K562 (cell line): Measurements from ENCODE around the gene MBNL1. TPM values are rescaled to one million over a fixed set of nuclear protein-coding genes. Genes with fewer than 3 reads are reported as not detected.

Experiments
- ATAC-seq: fragments of 200-7000 bp; cut with Tn5 transposase; 3 replicates; pipeline ENCODE4 v1.9.1; 2020; ENCODE audit warnings: moderate library complexity
- BruUV-seq: library from RNA; stranded (reverse); fragments of 400-500 nt; replicated peaks from 2 replicates; lab custom pipeline; 2021; lab: Mats Ljungman, UMichigan
- CTCF ChIA-PET: fragments of 300-600 bp; formaldehyde crosslinking; extraction: SDS; loops from one replicate; lab custom pipeline; 2021; ENCODE audit warnings: low intra/inter-chr PET ratio; lab: Yijun Ruan, JAX
- POLR2A ChIA-PET: fragments of 300-600, 350-650 bp; sonication (Branson Sonifier 250); formaldehyde crosslinking; extraction: SDS; loops from one replicate; lab custom pipeline; 2021; ENCODE audit warnings: antibody characterized with exemption, inconsistent platforms; lab: Yijun Ruan, JAX
- DNase-seq, 4 experiments: peaks; one replicate each; pipeline versions ENCODE4 v3.0.0 to v3.0.0-alpha.2; 2011 to 2018; ENCODE audit warnings: low spot score in 3 of 4, mixed read lengths in 3 of 4; ENCODE audit errors: extremely low read depth in 1 of 4
- FAIRE-seq: peaks from 2 replicates; lab custom pipeline; 2011; peaks lifted over from hg19 to GRCh38; lab: Jason Lieb, UNC
- H2AFZ ChIP-seq: 2 replicates; pipeline ENCODE4 v1.6.0; 2011; ENCODE audit warnings: low read depth, low read length, control low read depth, inconsistent platforms
- H3K27ac ChIP-seq: fragments of 200-600 bp; 3 replicates; pipeline ENCODE4 v1.8.0; 2011; ENCODE audit warnings: low read depth, mild to moderate bottlenecking, control low read depth, inconsistent platforms, low read length, moderate library complexity, mixed read lengths; ENCODE audit errors: extremely low read depth
- H3K27me3 ChIP-seq, 2 experiments: fragments of 300-600 bp in 1 of 2; 2 replicates in 1 of 2; 3 replicates in 1 of 2; pipeline versions ENCODE4 v1.6.0 to v1.8.0; 2011; ENCODE audit warnings: inconsistent platforms in 2 of 2, low read length in 2 of 2, mild to moderate bottlenecking in 1 of 2, mixed read lengths in 1 of 2, moderate library complexity in 1 of 2; ENCODE audit not compliant: control insufficient read depth in 2 of 2, insufficient read depth in 2 of 2
- H3K36me3 ChIP-seq: fragments of 300-600 bp; 3 replicates; pipeline ENCODE4 v1.8.0; 2011; ENCODE audit warnings: mild to moderate bottlenecking, low read length, inconsistent platforms; ENCODE audit not compliant: control insufficient read depth, insufficient read depth
- H3K4me1 ChIP-seq, 2 experiments: fragments of 200-600 bp in 1 of 2; replicated peaks in 1 of 2; 2 replicates in 1 of 2; 3 replicates in 1 of 2; pipeline versions ENCODE4 v1.5.1 to v1.8.0; 2011; ENCODE audit warnings: inconsistent platforms in 2 of 2, low read length in 2 of 2, mild to moderate bottlenecking in 1 of 2, mixed read lengths in 1 of 2, moderate library complexity in 1 of 2; ENCODE audit not compliant: control insufficient read depth in 2 of 2, insufficient read depth in 2 of 2
- H3K4me2 ChIP-seq: 2 replicates; pipeline ENCODE4 v1.6.1; 2011; ENCODE audit warnings: low read length, control low read depth, inconsistent platforms, mixed read lengths; ENCODE audit not compliant: insufficient read depth
- H3K4me3 ChIP-seq: fragments of 200-600 bp; sonication (generic), shearing (Covaris generic); 2 replicates; pipeline ENCODE4 v1.5.1; 2016; ENCODE audit warnings: control low read depth, inconsistent platforms
- H3K79me2 ChIP-seq: fragments of 200-600 bp; 3 replicates; pipeline ENCODE4 v1.8.0; 2011; ENCODE audit warnings: low read length, inconsistent platforms; ENCODE audit not compliant: control insufficient read depth, insufficient read depth
- H3K9ac ChIP-seq, 2 experiments: 2 replicates each; pipeline versions ENCODE4 v1.6.0 to v1.6.1; 2011; ENCODE audit warnings: low read depth in 2 of 2, low read length in 2 of 2, control low read depth in 1 of 2, inconsistent platforms in 1 of 2, mild to moderate bottlenecking in 1 of 2, mixed read lengths in 1 of 2; ENCODE audit not compliant: insufficient read depth in 1 of 2
- H3K9me1 ChIP-seq: one replicate; pipeline ENCODE4 v1.6.0; 2011; ENCODE audit warnings: inconsistent platforms, mild to moderate bottlenecking, low read length, moderate library complexity; ENCODE audit not compliant: control insufficient read depth, insufficient read depth
- H3K9me3 ChIP-seq: replicated peaks from 2 replicates; pipeline ENCODE4 v1.5.1; 2011; ENCODE audit warnings: low read depth, low read length, inconsistent platforms; ENCODE audit not compliant: control insufficient read depth, insufficient read depth
- H4K20me1 ChIP-seq: replicated peaks from 2 replicates; pipeline ENCODE4 v1.6.1; 2011; ENCODE audit warnings: low read length, inconsistent platforms, mixed read lengths; ENCODE audit not compliant: control insufficient read depth, insufficient read depth
- EP300 ChIP-seq: IDR thresholded peaks from 2 replicates; pipeline ENCODE4 v1.6.1; 2012; ENCODE audit warnings: low read length, improper control_type of control experiment
- NR2C2 ChIP-seq, 2 experiments: fragments of 200-800 bp in 1 of 2; sonication (Bioruptor generic) in 1 of 2; sonication (generic) in 1 of 2; formaldehyde crosslinking in 1 of 2; IDR thresholded peaks; 2 replicates each; pipeline versions ENCODE4 v1.6.1 to v1.8.0; 2016 to 2022; ENCODE audit warnings: mild to moderate bottlenecking in 1 of 2, missing compliant biosample characterization in 1 of 2, missing genetic modification characterization in 1 of 2, missing genetic modification reagents in 1 of 2
- RBM22 ChIP-seq: fragments of 200-400 bp; formaldehyde crosslinking; IDR thresholded peaks from 2 replicates; pipeline ENCODE4 v1.6.1; 2018; ENCODE audit warnings: low read length, low read depth; ENCODE audit not compliant: poor library complexity, severe bottlenecking
- ZNF696 ChIP-seq: fragments of 250-450 bp; sonication (Bioruptor Pico); conservative IDR thresholded peaks from 2 replicates; pipeline ENCODE4 v1.4.0; 2020; ENCODE audit warnings: mild to moderate bottlenecking, moderate library complexity
- ZSCAN32 ChIP-seq: fragments of 450-650 bp; formaldehyde crosslinking; IDR thresholded peaks from 2 replicates; pipeline ENCODE4 v1.4.0; 2020; ENCODE audit warnings: mild to moderate bottlenecking, moderate library complexity
- WGBS: fragments of 100-300 bp; shearing (Covaris generic); methylation state at CpG from one replicate; pipeline ENCODE4 v1.1.6; 2016; ENCODE audit warnings: low coverage, mixed read lengths; ENCODE audit not compliant: insufficient coverage; ENCODE audit errors: missing lambda C conversion rate; 5-methylcytosine and 5-hydroxymethylcytosine counted together
- in situ Hi-C: fragments of 300-500 bp; cut with MboI; formaldehyde crosslinking; loops from 4 replicates; pipeline ENCODE4 v1.15.0; 2018; ENCODE audit warnings: inconsistent platforms, mixed read lengths
- intact Hi-C: fragments of 100-400 bp; cut with micrococcal nuclease; formaldehyde crosslinking; loops from 2 replicates; pipeline ENCODE4 v1.14.2; 2022
- polyA plus RNA-seq, 8 experiments: library from polyadenylated mRNA; depleted of rRNA in 4 of 8; stranded (reverse) in 5 of 8; unstranded in 3 of 8; fragments of >200 nt; fragmentation: Nextera tagmentation in 2 of 8; fragmentation: Illumina TruSeq in 1 of 8; extraction: Ambion mirVana in 2 of 8; extraction: Trizol in 1 of 8; gene quantifications; 2 replicates each; pipeline versions ENCODE4 v1.2.1 to v1.2.3, GENCODE V29; 2011 to 2014; ENCODE audit warnings: inconsistent platforms in 1 of 8, missing spikeins in 1 of 8
- total RNA-seq, 7 experiments: library from RNA; depleted of rRNA in 6 of 7; stranded (reverse); fragments of >200 nt in 6 of 7; fragmentation: Illumina TruSeq in 2 of 7; extraction: Trizol in 2 of 7; gene quantifications; 2 replicates each; pipeline versions ENCODE4 v1.2.1 to v1.2.3, GENCODE V29; 2011 to 2021; ENCODE audit warnings: low replicate concordance in 1 of 7
- TF ChIP-seq, protein P1 (sequence below): fragments of 450-650 bp; IDR thresholded peaks from 2 replicates; pipeline ENCODE4 v1.7.0; 2016; ENCODE audit warnings: borderline replicate concordance

MBNL1 gene
- total and polyA plus RNA-seq, 9 of the 15 experiments (the other 6 are each of a cell fraction or from before 2014, with no cell fraction given) = 70.3 to 243 (median 220) TPM

- Histone ChIP-seq H3K4me1 (peaks cover 0 to 2% of the 10 kb centered on the region in 2 experiments; a peak in 2 of 5 replicates), H3K36me3 (peaks cover 86% of the 10 kb centered on the region)
- FAIRE-seq = no peak
- 92% methylated on average over 3 of the region's 3 CpGs for WGBS
- no peak for TF ChIP-seq ZNF696 (CRISPR knock-in tag)
- TF ChIP-seq RBM22 = peak; percentile 17
- TF ChIP-seq, all 486 proteins: peak for 1
- intact Hi-C loops = no loop called here
- H4K20me1 ChIP-seq = 0 out of 2 replicates have a peak, but pooled peaks cover 3% of the 10 kb centered on the region
- ATAC-seq (no peak), DNase-seq (no peak)
- no peak overlapping the region for H3K4me3 ChIP-seq
- H3K27ac ChIP-seq = no peak overlapping the region
- no TSS peak for BruUV-seq
- H3K79me2 ChIP-seq = peaks cover 98% of the 10 kb centered on the region
- no peaks in the 10 kb centered on the region for H3K9me1 ChIP-seq
- H3K27me3 ChIP-seq = no peaks in the 10 kb centered on the region
- H3K9me3 ChIP-seq = peaks cover 2% of the 10 kb centered on the region; the same call in 1 of the 2 replicates
- no peak overlapping the region for H3K4me2 ChIP-seq
- CTCF ChIA-PET = no interaction called here
- no peak overlapping the region for H2AFZ ChIP-seq
- POLR2A ChIA-PET = interaction anchor here (1.2 to 2.1 kb wide), 6 partner anchors 9 to 28 kb away, joined by 3 to 16 read pairs (median 4); no protein-coding TSS in a partner anchor
- H3K9ac ChIP-seq = no peak overlapping the region
- in situ Hi-C loops = no loop called here
These were observed 40.3 kb downstream of the MBNL1 start for GRCh38 chr3:152309031-152309430.

GRCh38 chr3:152309535-152310307, 41.0 kb downstream of the MBNL1 start:
- BruUV-seq = no TSS peak
- H3K9ac ChIP-seq = no peak overlapping the region
- WGBS = 91% methylated on average over 6 of the region's 6 CpGs
- H3K36me3 ChIP-seq = peaks cover 85% of the 10 kb centered on the region
- no peak for DNase-seq
- H3K27ac ChIP-seq = no peak overlapping the region
- H3K9me1 ChIP-seq = no peaks in the 10 kb centered on the region
- H4K20me1 ChIP-seq = peaks cover 4% of the 10 kb centered on the region; the same call in 1 of the 2 replicates
- no peak overlapping the region for H2AFZ ChIP-seq
- no peak overlapping the region for H3K4me2 ChIP-seq
- no peak for ATAC-seq
- no peaks in the 10 kb centered on the region for H3K27me3 ChIP-seq
- H3K9me3 ChIP-seq = peaks cover 2% of the 10 kb centered on the region; the same call in 1 of the 2 replicates
- in situ Hi-C loops = no loop called here
- peaks cover 98% of the 10 kb centered on the region for H3K79me2 ChIP-seq
- H3K4me1 ChIP-seq = peaks cover 0 to 5% of the 10 kb centered on the region in 2 experiments; a peak in 2 of 5 replicates
- intact Hi-C loops = loop anchor here (10.0 kb wide), 1 partner anchor 135 kb away; no protein-coding TSS in a partner anchor
- no peak for TF ChIP-seq NR2C2 (CRISPR knock-in tag; IDR thresholded peaks at IDR 0.05)
- no peak for TF ChIP-seq NR2C2 (tag; IDR thresholded peaks at IDR 0.05)
- TF ChIP-seq ZSCAN32 (CRISPR knock-in tag) = no peak
- no peak for TF ChIP-seq EP300
- TF ChIP-seq, protein P1, sequence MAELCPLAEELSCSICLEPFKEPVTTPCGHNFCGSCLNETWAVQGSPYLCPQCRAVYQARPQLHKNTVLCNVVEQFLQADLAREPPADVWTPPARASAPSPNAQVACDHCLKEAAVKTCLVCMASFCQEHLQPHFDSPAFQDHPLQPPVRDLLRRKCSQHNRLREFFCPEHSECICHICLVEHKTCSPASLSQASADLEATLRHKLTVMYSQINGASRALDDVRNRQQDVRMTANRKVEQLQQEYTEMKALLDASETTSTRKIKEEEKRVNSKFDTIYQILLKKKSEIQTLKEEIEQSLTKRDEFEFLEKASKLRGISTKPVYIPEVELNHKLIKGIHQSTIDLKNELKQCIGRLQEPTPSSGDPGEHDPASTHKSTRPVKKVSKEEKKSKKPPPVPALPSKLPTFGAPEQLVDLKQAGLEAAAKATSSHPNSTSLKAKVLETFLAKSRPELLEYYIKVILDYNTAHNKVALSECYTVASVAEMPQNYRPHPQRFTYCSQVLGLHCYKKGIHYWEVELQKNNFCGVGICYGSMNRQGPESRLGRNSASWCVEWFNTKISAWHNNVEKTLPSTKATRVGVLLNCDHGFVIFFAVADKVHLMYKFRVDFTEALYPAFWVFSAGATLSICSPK = no peak
- FAIRE-seq = no peak
- POLR2A ChIA-PET = interaction anchor here (0.9 to 2.1 kb wide), 6 partner anchors 9 to 28 kb away, joined by 3 to 16 read pairs (median 4); no protein-coding TSS in a partner anchor
- CTCF ChIA-PET = no interaction called here
- no peak overlapping the region for H3K4me3 ChIP-seq
